BLaER1 (cell line): ENCODE data around the gene APOBEC3B.
"Not testable (repeated sequence)": the region's sequence is repeated elsewhere in the genome, so short reads cannot be mapped to it uniquely, and the experiment has no call there.

Experiments used
- H3K27ac ChIP-seq: shearing (Covaris generic); formaldehyde crosslinking; 2 replicates; pipeline ENCODE4 v1.8.1; 2022
- H3K27me3 ChIP-seq: shearing (Covaris generic); formaldehyde crosslinking; 2 replicates; pipeline ENCODE4 v1.8.1; 2022
- H3K36me3 ChIP-seq: shearing (Covaris generic); formaldehyde crosslinking; 2 replicates; pipeline ENCODE4 v1.8.1; 2022
- H3K4me1 ChIP-seq: shearing (Covaris generic); formaldehyde crosslinking; 2 replicates; pipeline ENCODE4 v1.8.1; 2022
- H3K4me2 ChIP-seq: shearing (Covaris generic); formaldehyde crosslinking; 2 replicates; pipeline ENCODE4 v1.8.1; 2022
- H3K4me3 ChIP-seq: shearing (Covaris generic); formaldehyde crosslinking; 2 replicates; pipeline ENCODE4 v1.8.1; 2022
- H3K9ac ChIP-seq: shearing (Covaris generic); formaldehyde crosslinking; 2 replicates; pipeline ENCODE4 v1.8.1; 2022
- H3K9me3 ChIP-seq: shearing (Covaris generic); formaldehyde crosslinking; 2 replicates; pipeline ENCODE4 v1.8.1; 2022
- H4K20me1 ChIP-seq: shearing (Covaris generic); formaldehyde crosslinking; 2 replicates; pipeline ENCODE4 v1.8.1; 2022
- Cebpa-rat ChIP-seq: shearing (Covaris generic); IDR thresholded peaks from 2 replicates; pipeline ENCODE4 v1.8.1; 2022

The APOBEC3B gene

DNA sequence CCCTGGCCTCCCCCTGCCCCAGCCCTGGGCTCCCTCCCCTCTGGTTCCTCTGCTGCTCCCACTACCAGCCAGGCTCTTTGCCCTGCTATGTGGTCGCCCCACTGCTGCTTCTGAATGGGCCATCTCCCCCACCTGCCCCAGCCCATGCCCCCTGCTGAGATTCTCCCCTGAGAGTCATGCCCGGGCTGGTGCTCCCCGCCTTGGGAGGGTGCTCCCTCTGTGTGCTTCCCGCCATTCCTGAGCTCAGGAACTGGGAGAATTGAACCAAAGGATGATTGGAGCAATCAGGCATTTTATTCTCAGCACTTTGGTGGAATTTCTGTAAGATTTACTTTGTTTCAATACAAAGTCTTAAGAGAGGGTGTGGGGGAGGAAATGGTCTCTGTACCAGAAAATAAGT, 45.6 kb downstream of the APOBEC3B start:
- Histone ChIP-seq H3K4me3 (no peak overlapping the region), H3K4me1 (peaks cover 15% of the 10 kb centered on the region), H3K36me3 (peaks cover 26% of the 10 kb centered on the region), H3K27me3 (no peaks in the 10 kb centered on the region), H3K9ac (no peak overlapping the region), H4K20me1 (no peaks in the 10 kb centered on the region), H3K9me3 (no peaks in the 10 kb centered on the region), H3K27ac (no peak overlapping the region), H3K4me2 (no peak overlapping the region)
- TF ChIP-seq Cebpa-rat: no peak

DNA sequence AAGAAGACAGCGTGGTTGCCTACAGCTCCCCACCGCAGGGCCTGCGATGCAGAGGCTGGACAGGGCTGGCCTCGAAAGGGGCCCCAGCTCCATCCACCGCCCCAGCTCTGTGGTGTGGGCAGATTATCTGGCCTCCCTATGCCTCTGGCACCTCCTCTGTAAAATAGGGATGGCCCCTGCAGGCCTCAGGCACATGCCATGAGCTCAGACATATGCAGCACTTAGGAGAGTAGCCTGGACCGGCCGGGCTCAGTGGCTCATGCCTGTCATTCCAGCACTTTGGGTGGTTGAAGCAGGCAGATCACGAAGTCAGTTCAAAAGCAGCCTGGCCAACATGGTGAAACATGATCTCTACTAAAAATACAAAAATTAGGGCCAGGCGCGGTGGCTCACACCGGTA, 46.1 kb downstream of the APOBEC3B start:
- Histone ChIP-seq H3K9ac (no peak overlapping the region), H3K27me3 (no peaks in the 10 kb centered on the region), H3K9me3 (no peaks in the 10 kb centered on the region), H3K4me3 (no peak overlapping the region), H3K4me1 (peaks cover 10% of the 10 kb centered on the region), H3K4me2 (no peak overlapping the region), H4K20me1 (no peaks in the 10 kb centered on the region), H3K27ac (no peak overlapping the region), H3K36me3 (peaks cover 23% of the 10 kb centered on the region)
- no peak for TF ChIP-seq Cebpa-rat

DNA sequence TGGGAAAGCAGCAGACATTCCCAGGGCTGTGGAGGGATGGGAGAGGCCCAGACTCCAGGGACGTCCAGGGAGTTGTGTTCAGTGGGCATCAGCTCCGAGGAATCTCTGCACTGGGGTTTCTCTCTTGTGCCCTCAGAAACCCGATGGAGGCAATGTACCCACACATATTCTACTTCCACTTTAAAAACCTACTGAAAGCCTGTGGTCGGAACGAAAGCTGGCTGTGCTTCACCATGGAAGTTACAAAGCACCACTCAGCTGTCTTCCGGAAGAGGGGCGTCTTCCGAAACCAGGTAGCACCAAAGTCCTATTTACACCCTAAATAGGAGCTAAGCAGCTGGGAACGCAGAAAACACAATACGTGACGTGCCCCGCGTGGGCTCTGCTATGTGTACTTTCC, 47.1 kb downstream of the APOBEC3B start:
- Histone ChIP-seq H3K27ac (no peak overlapping the region), H4K20me1 (no peaks in the 10 kb centered on the region), H3K9me3 (no peaks in the 10 kb centered on the region), H3K9ac (no peak overlapping the region), H3K4me2 (no peak overlapping the region), H3K4me1 (peaks cover 10% of the 10 kb centered on the region), H3K36me3 (peaks cover 14% of the 10 kb centered on the region), H3K27me3 (no peaks in the 10 kb centered on the region), H3K4me3 (no peak overlapping the region)
- no peak for TF ChIP-seq Cebpa-rat

DNA sequence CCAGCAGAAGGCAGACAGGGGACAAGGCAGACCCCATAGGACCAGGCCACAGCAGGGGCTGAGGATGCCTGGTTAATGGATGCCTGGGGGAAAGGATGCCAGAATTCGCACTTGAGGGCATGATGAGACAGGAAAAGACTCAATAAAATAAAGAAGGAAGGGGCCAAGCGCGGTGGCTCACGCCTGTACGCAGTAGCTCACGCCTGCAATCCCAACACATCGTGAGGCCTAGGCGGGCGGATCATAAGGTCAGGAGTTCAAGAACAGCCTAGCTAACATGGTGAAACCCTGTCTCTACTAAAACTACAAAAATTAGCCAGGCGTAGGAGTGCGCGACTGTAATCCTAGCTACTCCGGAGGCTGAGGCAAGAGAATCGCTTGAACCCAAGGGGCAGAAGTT, 48.6 kb downstream of the APOBEC3B start:
- Histone ChIP-seq H3K27ac (no peak overlapping the region), H3K4me2 (0 out of 2 replicates have a peak overlapping the region, but pooled peaks have one; percentile 15), H4K20me1 (no peaks in the 10 kb centered on the region)

DNA sequence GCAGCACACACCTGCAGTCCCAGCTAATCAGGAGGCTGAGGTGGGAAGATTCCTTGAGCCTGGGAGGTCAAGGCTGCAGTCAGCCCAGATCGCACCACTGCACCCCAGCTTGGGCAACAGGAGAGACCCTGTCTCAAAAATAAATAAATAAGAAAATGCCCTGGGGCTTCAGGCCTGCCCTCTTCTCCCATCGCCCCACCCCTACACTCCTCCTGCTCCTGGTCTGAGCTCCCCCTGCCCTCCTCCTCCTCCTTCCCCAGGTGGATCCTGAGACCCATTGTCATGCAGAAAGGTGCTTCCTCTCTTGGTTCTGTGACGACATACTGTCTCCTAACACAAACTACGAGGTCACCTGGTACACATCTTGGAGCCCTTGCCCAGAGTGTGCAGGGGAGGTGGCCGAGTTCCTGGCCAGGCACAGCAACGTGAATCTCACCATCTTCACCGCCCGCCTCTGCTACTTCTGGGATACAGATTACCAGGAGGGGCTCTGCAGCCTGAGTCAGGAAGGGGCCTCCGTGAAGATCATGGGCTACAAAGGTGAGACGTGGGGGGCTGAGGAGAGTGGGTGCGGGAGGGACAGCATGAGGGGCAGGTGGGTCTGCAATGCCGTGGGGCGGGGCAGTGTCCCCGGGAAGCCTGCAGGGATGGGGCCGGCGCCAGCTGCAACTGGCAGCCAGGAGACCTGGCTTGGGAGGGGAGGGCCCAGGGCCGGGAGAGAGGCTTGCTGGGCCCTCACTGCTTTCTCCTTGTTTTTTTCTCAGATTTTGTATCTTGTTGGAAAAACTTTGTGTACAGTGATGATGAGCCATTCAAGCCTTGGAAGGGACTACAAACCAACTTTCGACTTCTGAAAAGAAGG, 49.5 kb downstream of the APOBEC3B start:
- not testable (repeated sequence) for H3K4me1 ChIP-seq, H4K20me1 ChIP-seq, H3K27me3 ChIP-seq, H3K27ac ChIP-seq, H3K9me3 ChIP-seq, H3K4me2 ChIP-seq, H3K9ac ChIP-seq, H3K4me3 ChIP-seq, H3K36me3 ChIP-seq

More for the DNA sequence above, 48.6 kb downstream of the APOBEC3B start:
- TF ChIP-seq Cebpa-rat: no peak
- H3K9me3 ChIP-seq: no peaks in the 10 kb centered on the region
- H3K27me3 ChIP-seq: no peaks in the 10 kb centered on the region
- H3K36me3 ChIP-seq: 0 out of 2 replicates have a peak, but pooled peaks cover 1% of the 10 kb centered on the region
- no peak overlapping the region for H3K4me3 ChIP-seq
- H3K9ac ChIP-seq: no peak overlapping the region
- H3K4me1 ChIP-seq: peaks cover 10% of the 10 kb centered on the region

DNA sequence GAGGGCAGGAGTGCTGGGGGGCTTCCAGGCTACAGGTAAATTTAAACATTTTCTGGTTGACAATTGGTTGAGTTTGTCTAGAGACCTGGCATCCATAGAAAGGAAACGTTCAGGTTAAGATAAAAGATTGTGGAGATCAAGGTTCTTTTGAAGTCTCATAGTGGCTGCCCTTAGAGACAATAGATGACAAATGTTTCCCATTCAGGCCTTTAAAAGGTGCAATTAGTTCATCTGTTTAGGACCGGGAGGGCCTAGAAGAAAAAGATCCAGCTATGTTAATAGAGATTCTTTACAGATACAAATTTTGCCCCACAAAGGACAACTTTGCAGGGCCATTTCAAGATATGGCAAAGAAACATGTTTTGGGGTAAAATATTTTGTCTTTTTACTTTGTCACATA, 54.9 kb downstream of the APOBEC3B start:
- H3K27ac ChIP-seq, H4K20me1 ChIP-seq, H3K9me3 ChIP-seq, H3K27me3 ChIP-seq, H3K4me2 ChIP-seq, H3K36me3 ChIP-seq, H3K4me3 ChIP-seq, H3K9ac ChIP-seq: not testable (repeated sequence)
- H3K4me1 ChIP-seq: peaks cover 22% of the 10 kb centered on the region

DNA sequence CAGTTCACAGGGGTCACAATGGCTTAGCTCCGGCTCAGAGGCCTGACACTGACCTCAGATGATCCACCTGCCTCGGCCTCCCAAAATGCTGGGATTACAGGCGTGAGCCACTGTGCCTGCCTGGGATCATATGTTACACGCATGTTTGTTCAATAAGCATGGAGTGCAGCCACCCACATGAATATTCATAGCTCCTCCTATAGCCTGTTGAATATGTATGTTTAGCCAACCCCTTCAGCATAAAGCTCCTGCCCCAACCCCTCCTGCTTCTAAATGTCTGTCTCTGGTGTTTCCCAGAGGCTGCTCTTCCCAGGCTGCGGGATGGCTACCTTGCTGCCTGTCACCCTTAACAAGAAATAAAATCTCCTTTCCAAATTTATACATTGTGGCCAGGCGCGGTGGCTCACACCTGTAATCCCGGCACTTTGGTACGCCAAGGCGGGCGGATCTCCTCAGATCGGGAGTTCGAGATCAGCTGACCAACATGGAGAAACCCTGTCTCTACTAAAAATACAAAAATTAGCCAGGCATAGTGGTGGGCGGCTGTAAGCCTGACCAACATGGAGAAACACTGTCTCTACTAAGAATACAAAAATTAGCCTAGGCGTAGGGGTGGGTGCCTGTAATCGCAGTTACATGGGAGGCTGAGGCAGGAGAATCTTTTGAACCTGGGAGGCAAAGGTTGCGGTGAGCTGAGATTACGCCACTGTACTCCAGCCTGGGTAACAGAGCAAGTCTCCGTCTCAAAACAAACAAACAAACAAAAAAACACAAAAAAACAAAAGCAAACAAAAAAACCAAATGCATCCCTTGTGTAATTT, 57.4 kb downstream of the APOBEC3B start:
- no peaks in the 10 kb centered on the region for H3K9me3 ChIP-seq
- no peak for TF ChIP-seq Cebpa-rat
- no peaks in the 10 kb centered on the region for H3K27me3 ChIP-seq
- H4K20me1 ChIP-seq: no peaks in the 10 kb centered on the region
- H3K4me3 ChIP-seq: peak overlapping the region; percentile 70
- H3K4me2 ChIP-seq: peak overlapping the region; percentile 88
- H3K27ac ChIP-seq: 0 out of 2 replicates have a peak overlapping the region, but pooled peaks have one; percentile 55
- H3K4me1 ChIP-seq: peaks cover 35% of the 10 kb centered on the region
- H3K9ac ChIP-seq: peak overlapping the region; percentile 82; the same call in 1 of the 2 replicates
- H3K36me3 ChIP-seq: peaks cover 9% of the 10 kb centered on the region; the same call in 1 of the 2 replicates

DNA sequence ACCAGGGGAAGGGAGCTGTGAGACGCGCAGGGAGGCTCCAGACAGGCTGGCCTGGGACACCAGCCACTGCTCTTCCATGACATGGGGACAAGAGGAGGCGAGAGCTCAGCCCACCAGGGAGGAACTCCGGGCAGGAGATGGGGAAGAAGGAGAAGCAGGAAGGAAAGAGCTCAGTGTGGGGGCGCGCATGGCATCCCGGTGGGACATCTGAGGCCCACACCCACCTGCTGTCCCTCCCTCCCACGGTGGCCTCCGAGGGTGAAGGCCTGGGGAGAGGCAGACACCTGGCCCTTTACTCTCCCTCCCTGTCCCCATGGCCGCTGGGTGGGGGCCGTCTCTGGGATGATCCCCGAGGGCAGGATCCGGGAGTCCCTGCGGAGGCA, 58.0 kb downstream of the APOBEC3B start:
- peaks cover 10% of the 10 kb centered on the region; the same call in 1 of the 2 replicates for H3K36me3 ChIP-seq
- H3K27me3 ChIP-seq, H3K9me3 ChIP-seq, H4K20me1 ChIP-seq: not testable (repeated sequence)
- H3K4me2 ChIP-seq: peak overlapping the region; percentile 88
- peak overlapping the region; percentile 82 for H3K9ac ChIP-seq
- H3K27ac ChIP-seq: 0 out of 2 replicates have a peak overlapping the region, but pooled peaks have one; percentile 55
- H3K4me1 ChIP-seq: peaks cover 36% of the 10 kb centered on the region
- H3K4me3 ChIP-seq: peak overlapping the region; percentile 70

DNA sequence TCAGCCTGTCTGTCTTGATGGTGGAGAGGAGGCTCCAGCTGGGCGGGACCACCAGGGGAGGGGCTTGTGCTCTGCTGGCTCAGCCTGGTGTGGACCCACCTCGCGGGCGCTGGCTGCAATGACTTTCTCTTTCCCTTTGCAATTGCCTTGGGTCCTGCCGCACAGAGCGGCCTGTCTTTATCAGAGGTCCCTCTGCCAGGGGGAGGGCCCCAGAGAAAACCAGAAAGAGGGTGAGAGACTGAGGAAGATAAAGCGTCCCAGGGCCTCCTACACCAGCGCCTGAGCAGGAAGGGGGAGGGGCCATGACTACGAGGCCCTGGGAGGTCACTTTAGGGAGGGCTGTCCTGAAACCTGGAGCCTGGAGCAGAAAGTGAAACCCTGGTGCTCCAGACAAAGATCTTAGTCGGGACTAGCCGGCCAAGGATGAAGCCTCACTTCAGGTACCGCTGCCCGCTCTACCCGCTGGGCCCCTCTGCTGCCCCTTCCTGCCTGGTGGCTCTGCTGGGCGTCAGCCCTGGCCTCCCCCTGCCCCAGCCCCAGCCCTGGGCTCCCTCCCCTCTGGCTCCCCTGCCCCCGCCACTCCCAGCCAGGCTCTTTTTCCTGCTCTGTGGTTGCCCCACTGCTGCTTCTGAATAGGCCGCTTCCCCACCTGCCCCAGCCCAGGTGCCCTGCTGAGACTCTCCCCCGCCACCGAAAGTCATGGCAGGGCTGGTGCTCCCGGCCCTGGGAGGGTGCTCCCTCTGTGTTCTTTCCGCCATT, 58.6 kb downstream of the APOBEC3B start, which contains the start of gene APOBEC3F:
TSS of gene APOBEC3F (plus strand) at position 327 of the 759 bp plus-strand sequence. CDS start at position 424, 97 bp downstream.
- Histone ChIP-seq H3K27ac (peak within 1 kb of the TSS; percentile 76), H3K36me3 (peaks cover 16% of the 10 kb centered on the region; the same call in 1 of the 2 replicates), H3K9ac (peak within 1 kb of the TSS; percentile 82), H3K4me1 (peaks cover 40% of the 10 kb centered on the region), H3K4me3 (peak within 1 kb of the TSS; percentile 70), H3K4me2 (peak within 1 kb of the TSS; percentile 88)
- H3K9me3 ChIP-seq, H3K27me3 ChIP-seq, H4K20me1 ChIP-seq: not testable (repeated sequence)
